Ovary (tissue), 3 donors: ENCODE results near the gene DIO3.

ENCODE experiments used
- CTCF ChIP-seq, 3 donors: fragments of 450-650 bp in 2 of 3; fragments of 200-600 bp in 1 of 3; IDR thresholded peaks; one replicate each; pipeline versions ENCODE4 v1.5.1 to v1.8.0; 2016 to 2022; ENCODE audit warnings: antibody characterized with exemption in 3 of 3, mild to moderate bottlenecking in 1 of 3
- EP300 ChIP-seq: sonication (generic); formaldehyde crosslinking; IDR thresholded peaks from one replicate; pipeline ENCODE4 v1.6.1; 2017; ENCODE audit warnings: antibody characterized with exemption
- POLR2A ChIP-seq: fragments of 450-650 bp; IDR thresholded peaks from one replicate; pipeline ENCODE4 v1.6.1; 2017; ENCODE audit warnings: antibody characterized with exemption, mild to moderate bottlenecking, moderate library complexity
- donor health status: DM: no; HTN: no; CAD: no.

GRCh38 chr14:101590616-101591015 lies 29.3 kb downstream of the DIO3 start:
- TF ChIP-seq POLR2A = no peak
- TF ChIP-seq CTCF (IDR thresholded peaks at IDR 0.05) = no peak
- TF ChIP-seq EP300 = no peak
